Adrenal gland (tissue), 5 donors: ENCODE measurements around the gene PSMA5.

Experiments
- POLR2A ChIP-seq, 2 donors: fragments of 450-650 bp; IDR thresholded peaks; one replicate each; pipeline ENCODE4 v1.6.1; 2017; ENCODE audit warnings: antibody characterized with exemption in 2 of 2, mild to moderate bottlenecking in 2 of 2, moderate library complexity in 1 of 2
- TF ChIP-seq, protein P1 (sequence below), 6 experiments: fragments of 450-650 bp in 4 of 6; fragments of 200-600 bp in 2 of 6; sonication (generic) in 1 of 6; IDR thresholded peaks; 1 replicate in 5 of 6; 2 replicates in 1 of 6; pipeline versions ENCODE4 v1.5.1 to v1.8.0; 2016 to 2021; ENCODE audit warnings: antibody characterized with exemption in 6 of 6, mild to moderate bottlenecking in 2 of 6, moderate library complexity in 1 of 6
- donor health status: DM: no; HTN: no; CAD: no.

DNA sequence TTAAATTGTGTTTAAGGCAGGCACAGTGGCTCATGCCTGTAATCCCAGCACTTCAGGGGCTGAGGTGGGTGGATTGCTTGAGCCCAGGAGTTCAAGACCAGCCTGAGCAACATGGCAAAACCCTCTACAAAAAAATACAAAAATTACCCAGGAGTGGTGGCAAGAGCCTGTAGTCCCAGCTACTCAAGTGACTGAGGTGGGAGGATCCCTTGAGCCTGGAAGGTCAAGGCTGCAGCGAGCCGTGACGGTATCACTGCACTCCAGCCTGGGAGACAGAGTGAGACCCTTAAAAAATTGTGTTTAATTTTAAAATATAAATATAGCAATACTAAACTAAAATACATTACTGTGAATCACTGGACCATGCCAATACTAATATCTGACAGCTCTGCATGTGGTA lies 71.3 kb downstream of the PSMA5 start:
- TF ChIP-seq, protein P1, sequence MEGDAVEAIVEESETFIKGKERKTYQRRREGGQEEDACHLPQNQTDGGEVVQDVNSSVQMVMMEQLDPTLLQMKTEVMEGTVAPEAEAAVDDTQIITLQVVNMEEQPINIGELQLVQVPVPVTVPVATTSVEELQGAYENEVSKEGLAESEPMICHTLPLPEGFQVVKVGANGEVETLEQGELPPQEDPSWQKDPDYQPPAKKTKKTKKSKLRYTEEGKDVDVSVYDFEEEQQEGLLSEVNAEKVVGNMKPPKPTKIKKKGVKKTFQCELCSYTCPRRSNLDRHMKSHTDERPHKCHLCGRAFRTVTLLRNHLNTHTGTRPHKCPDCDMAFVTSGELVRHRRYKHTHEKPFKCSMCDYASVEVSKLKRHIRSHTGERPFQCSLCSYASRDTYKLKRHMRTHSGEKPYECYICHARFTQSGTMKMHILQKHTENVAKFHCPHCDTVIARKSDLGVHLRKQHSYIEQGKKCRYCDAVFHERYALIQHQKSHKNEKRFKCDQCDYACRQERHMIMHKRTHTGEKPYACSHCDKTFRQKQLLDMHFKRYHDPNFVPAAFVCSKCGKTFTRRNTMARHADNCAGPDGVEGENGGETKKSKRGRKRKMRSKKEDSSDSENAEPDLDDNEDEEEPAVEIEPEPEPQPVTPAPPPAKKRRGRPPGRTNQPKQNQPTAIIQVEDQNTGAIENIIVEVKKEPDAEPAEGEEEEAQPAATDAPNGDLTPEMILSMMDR (IDR thresholded peaks at IDR 0.05), result no peak
- no peak for TF ChIP-seq POLR2A (IDR thresholded peaks at IDR 0.05)
